Caki2 (cell line): ENCODE results near the gene CCDC74A. TPM values are rescaled to one million over a fixed set of nuclear protein-coding genes. Genes with fewer than 3 reads are reported as not detected.
"Not testable (repeated sequence)": the region's sequence is repeated elsewhere in the genome, so short reads cannot be mapped to it uniquely, and the experiment has no call there.

Source experiments
- DNase-seq: peaks from one replicate; pipeline ENCODE4 v3.0.0-alpha.2; 2015; ENCODE audit warnings: low read depth
- in situ Hi-C: cut with HindIII; loops from 2 replicates; pipeline ENCODE4 v1.10.0; 2016; ENCODE audit warnings: low sequenced_read_pairs, low pct_unique_long_range_greater_than_20kb, mixed read lengths
- total RNA-seq: library from RNA; depleted of rRNA; stranded (reverse); fragments of >200 nt; shearing (Covaris generic); gene quantifications from 2 replicates; pipeline ENCODE4 v1.2.3, GENCODE V29; 2014; ENCODE audit warnings: low replicate concordance

Gene CCDC74A
- total RNA-seq, 1 experiment from 2014 or later, result 58.7 TPM

DNA sequence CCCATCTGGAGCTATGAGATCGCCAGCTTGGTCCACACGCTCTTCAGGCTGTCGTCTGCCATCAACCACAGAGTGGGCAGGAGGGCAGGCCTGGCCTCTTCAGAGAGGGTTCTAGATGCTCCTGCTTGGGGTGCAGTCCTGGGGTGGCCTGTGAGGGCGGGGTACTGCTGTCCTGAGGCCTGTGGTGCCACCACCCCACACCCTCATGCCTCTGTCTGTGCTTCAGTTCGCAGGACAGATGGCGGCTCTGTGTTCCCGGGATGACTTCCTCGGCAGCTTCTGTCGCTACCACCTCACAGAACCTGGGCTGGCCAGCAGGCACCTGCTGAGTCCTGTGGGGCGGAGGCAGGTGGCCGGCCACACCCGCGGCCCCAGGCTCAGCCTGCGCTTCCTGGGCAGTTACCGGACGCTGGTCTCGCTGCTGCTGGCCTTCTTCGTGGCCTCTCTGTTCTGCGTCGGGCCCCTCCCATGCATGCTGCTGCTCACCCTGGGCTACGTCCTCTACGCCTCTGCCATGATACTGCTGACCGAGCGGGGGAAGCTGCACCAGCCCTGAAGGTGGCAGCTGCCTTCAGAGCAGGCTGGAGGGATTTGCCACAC, 7.7 kb upstream of the CCDC74A start:
- in situ Hi-C loops, DNase-seq: not testable (repeated sequence)

- in situ Hi-C loops, result no loop called here
- no peak for DNase-seq
These were observed 7.2 kb upstream of the CCDC74A start for GRCh38 chr2:131520526-131520925.

GRCh38 chr2:131521524-131521923, 6.2 kb upstream of the CCDC74A start:
- in situ Hi-C loops, DNase-seq: not testable (repeated sequence)

DNA sequence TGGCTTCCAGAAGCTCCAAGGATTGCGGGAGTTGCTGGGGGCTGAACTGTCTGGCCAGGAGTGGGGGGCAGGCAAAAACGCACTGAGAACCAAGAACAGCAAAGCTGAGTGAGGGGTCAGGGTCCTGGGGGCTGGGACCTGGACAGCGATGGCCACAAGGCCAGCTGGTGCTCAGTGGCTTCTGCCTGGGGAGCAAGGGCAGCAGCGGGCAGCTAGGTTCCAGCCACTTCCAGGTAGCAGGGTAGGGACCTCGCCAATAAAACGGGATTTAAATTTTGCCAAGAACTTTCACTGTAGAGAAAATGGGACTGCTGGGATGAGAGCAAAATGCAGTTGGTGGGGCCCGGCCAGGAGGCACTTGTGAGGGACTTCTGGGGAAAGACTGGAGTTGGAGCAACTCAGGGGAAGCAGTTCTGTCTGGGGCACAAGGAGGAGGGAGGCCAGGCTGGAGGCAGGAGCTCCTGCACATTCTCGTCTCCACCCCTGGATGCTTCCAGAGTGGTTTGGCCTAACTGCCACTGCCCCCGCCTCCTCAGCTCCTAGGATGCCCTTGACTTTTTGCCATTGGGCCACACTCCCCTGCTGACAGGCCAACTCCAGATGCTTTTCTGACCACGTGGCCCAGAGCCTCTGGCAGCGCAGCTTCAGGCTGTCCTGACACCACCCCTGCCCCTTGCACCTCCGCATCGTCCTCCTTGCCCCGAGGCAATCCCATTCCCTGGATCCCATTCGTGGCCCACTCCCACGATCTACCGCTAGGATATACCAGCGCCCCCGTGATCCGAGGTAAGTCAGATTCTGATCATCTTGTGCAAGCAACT, 5.5 kb upstream of the CCDC74A start:
- DNase-seq, result no peak
- in situ Hi-C loops, result no loop called here

GRCh38 chr2:131525256-131525655, 2.4 kb upstream of the CCDC74A start:
- DNase-seq, in situ Hi-C loops: not testable (repeated sequence)

DNA sequence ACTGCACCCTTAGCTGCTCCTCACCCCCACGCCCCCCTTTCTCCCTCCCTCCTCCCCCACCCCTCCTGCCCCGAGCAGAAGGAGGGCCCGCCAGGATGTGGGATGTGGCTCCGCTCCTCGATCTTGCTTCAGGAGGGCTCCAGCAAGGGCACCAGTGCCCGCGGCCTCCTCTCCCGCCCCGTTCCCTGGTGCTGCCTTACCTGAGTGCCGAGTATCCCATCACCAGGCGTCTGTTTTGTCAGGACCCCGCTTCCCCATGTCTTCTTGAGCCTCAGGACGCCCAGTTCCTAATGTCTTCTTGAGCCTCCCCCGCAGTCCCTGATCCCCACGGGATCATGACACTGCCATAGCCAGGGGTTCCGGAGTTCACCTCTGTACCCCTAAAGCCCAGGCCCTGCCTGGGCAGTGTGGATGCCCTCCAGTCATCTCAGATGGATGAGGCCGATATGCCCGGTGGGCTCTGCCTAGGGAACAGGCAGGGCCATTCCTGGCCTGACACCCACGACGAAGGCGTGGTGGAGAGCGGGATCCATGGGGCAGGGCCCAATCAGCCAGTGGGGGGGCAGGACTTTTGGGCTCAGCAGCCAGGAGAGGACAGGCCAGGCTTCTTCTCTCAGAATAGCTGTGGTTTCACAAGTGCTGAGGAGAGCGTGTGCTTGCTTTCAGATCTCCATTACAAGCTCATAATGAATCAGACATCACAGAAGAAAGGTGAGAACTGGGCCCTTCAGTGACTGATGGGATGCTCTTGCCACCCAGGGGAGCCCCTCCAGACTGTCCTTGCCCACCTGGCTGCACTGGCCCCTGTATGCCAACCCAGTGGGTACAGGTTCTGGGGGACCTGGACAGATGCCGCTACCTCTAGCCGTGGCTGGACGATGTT, 1.5 kb downstream of the CCDC74A start:
- DNase-seq, in situ Hi-C loops: not testable (repeated sequence)

- DNase-seq, in situ Hi-C loops: not testable (repeated sequence)
These were observed 2.3 kb downstream of the CCDC74A start for GRCh38 chr2:131529864-131530445.

GRCh38 chr2:131530626-131531344, 3.1 kb downstream of the CCDC74A start:
- in situ Hi-C loops, DNase-seq: not testable (repeated sequence)

- in situ Hi-C loops, DNase-seq: not testable (repeated sequence)
These were observed 4.0 kb downstream of the CCDC74A start for GRCh38 chr2:131531547-131532185.

- in situ Hi-C loops, DNase-seq: not testable (repeated sequence)
These were observed 5.3 kb downstream of the CCDC74A start for GRCh38 chr2:131532723-131533608.

- in situ Hi-C loops, DNase-seq: not testable (repeated sequence)
These were observed 6.1 kb downstream of the CCDC74A start for GRCh38 chr2:131533609-131534316.

GRCh38 chr2:131534317-131534672, 6.6 kb downstream of the CCDC74A start:
- in situ Hi-C loops, DNase-seq: not testable (repeated sequence)

- DNase-seq, in situ Hi-C loops: not testable (repeated sequence)
These were observed 7.3 kb downstream of the CCDC74A start for GRCh38 chr2:131534965-131535364.

DNA sequence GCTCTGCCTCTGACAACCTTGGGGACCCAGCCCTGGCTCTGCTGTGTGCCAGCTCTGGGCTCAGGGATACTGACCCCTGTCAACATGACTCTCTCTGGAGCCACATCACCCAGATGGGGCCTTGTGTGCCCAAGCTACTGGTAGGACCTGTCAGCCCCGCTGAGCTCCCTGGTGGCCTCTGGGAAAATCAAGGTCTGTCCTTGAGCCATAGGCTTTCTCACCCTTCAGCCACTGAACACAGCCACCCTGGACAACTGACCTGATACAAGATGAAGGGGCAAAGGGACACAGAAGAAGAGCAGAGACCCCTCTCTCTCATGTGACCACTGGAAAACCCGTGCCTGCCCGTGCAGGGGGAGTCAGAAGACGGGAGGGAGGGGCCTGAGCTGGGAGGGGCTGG, 7.8 kb downstream of the CCDC74A start:
- in situ Hi-C loops, result no loop called here
- no peak for DNase-seq

GRCh38 chr2:131535951-131536826, 8.5 kb downstream of the CCDC74A start:
- in situ Hi-C loops, DNase-seq: not testable (repeated sequence)
